IPS DF 6.9 (cell line): ENCODE measurements around the gene NXN.
"Not testable (repeated sequence)": the region's sequence is repeated elsewhere in the genome, so short reads cannot be mapped to it uniquely, and the experiment has no call there.

Source experiments
- DNase-seq: peaks from one replicate; pipeline ENCODE4 v3.0.0-alpha.2; 2013; ENCODE audit warnings: low read depth, low spot score
- H3K27ac ChIP-seq: one replicate; pipeline ENCODE4 v1.5.1; 2013; ENCODE audit warnings: low read length, control low read depth
- H3K27me3 ChIP-seq: 2 replicates; pipeline ENCODE4 v1.6.1; 2013; ENCODE audit warnings: mild to moderate bottlenecking, low read length; ENCODE audit not compliant: control insufficient read depth, insufficient read depth
- H3K36me3 ChIP-seq: 2 replicates; pipeline ENCODE4 v1.6.1; 2013; ENCODE audit warnings: low read length; ENCODE audit not compliant: control insufficient read depth, insufficient read depth
- H3K4me1 ChIP-seq: 2 replicates; pipeline ENCODE4 v1.6.1; 2013; ENCODE audit warnings: low read length; ENCODE audit not compliant: control insufficient read depth, insufficient read depth
- H3K4me3 ChIP-seq: 2 replicates; pipeline ENCODE4 v1.5.1; 2013; ENCODE audit warnings: mild to moderate bottlenecking, low read length
- H3K9me3 ChIP-seq: 2 replicates; pipeline ENCODE4 v1.6.1; 2013; ENCODE audit warnings: low read length, inconsistent platforms; ENCODE audit not compliant: control insufficient read depth, insufficient read depth
- WGBS: extraction: QIAGEN DNeasy Blood & Tissue Kit; methylation state at CpG from one replicate; pipeline ENCODE4 v1.1.7; 2013; ENCODE audit warnings: mixed read lengths, missing lambda C conversion rate; ENCODE audit not compliant: insufficient read length, insufficient coverage; 5-methylcytosine and 5-hydroxymethylcytosine counted together

Gene NXN

GRCh38 chr17:885971-886571 lies 93.5 kb downstream of the NXN start:
- Histone ChIP-seq H3K4me3 (no peak overlapping the region), H3K36me3 (no peaks in the 10 kb centered on the region), H3K4me1 (peaks cover 11% of the 10 kb centered on the region), H3K9me3 (no peaks in the 10 kb centered on the region), H3K27ac (no peak overlapping the region), H3K27me3 (no peaks in the 10 kb centered on the region)
- no peak for DNase-seq
- no CpG with 5 or more reads among the region's 18 CpGs for WGBS

- peaks cover 10% of the 10 kb centered on the region for H3K4me1 ChIP-seq
- no CpG with 5 or more reads among the region's 12 CpGs for whole genome bisulfite sequencing
- no peak for DNase-seq
- H3K27me3 ChIP-seq = no peaks in the 10 kb centered on the region
- H3K9me3 ChIP-seq = no peaks in the 10 kb centered on the region
- H3K4me3 ChIP-seq = no peak overlapping the region
- H3K36me3 ChIP-seq = no peaks in the 10 kb centered on the region
- H3K27ac ChIP-seq = no peak overlapping the region
Observed at GRCh38 chr17:883586-883962, 96.0 kb downstream of the NXN start.

- Histone ChIP-seq H3K4me1 (peaks cover 10% of the 10 kb centered on the region), H3K4me3 (no peak overlapping the region), H3K9me3 (no peaks in the 10 kb centered on the region), H3K36me3 (no peaks in the 10 kb centered on the region), H3K27ac (no peak overlapping the region), H3K27me3 (no peaks in the 10 kb centered on the region)
- no peak for DNase-seq
- WGBS = no CpG with 5 or more reads among the region's 14 CpGs
Observed at GRCh38 chr17:882827-883585, 96.6 kb downstream of the NXN start.

DNA sequence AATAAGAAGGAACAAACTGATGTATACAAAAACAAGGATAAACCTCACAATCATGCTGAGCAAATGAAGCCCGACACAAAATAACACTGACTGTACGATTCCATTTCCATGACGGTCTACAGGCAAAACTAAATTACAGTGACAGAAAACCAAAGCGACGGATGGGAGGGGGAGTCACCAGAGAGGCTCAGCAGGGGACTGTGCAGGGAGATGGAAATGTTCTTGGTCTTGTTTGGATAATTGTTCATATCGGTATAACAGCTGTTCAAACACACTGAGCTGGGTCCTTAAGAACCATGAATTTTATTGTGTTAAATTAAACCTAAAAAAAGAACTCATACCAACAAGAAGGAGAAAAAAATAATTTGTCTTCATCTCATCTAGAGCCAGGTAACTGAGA lies 97.8 kb downstream of the NXN start:
- no CpG with 5 or more reads among the region's 6 CpGs for WGBS
- Histone ChIP-seq H3K4me3 (no peak overlapping the region), H3K36me3 (no peaks in the 10 kb centered on the region; the same call in 1 of the 2 replicates), H3K27me3 (no peaks in the 10 kb centered on the region), H3K27ac (no peak overlapping the region), H3K4me1 (peaks cover 10% of the 10 kb centered on the region), H3K9me3 (no peaks in the 10 kb centered on the region)
- no peak for DNase-seq

DNA sequence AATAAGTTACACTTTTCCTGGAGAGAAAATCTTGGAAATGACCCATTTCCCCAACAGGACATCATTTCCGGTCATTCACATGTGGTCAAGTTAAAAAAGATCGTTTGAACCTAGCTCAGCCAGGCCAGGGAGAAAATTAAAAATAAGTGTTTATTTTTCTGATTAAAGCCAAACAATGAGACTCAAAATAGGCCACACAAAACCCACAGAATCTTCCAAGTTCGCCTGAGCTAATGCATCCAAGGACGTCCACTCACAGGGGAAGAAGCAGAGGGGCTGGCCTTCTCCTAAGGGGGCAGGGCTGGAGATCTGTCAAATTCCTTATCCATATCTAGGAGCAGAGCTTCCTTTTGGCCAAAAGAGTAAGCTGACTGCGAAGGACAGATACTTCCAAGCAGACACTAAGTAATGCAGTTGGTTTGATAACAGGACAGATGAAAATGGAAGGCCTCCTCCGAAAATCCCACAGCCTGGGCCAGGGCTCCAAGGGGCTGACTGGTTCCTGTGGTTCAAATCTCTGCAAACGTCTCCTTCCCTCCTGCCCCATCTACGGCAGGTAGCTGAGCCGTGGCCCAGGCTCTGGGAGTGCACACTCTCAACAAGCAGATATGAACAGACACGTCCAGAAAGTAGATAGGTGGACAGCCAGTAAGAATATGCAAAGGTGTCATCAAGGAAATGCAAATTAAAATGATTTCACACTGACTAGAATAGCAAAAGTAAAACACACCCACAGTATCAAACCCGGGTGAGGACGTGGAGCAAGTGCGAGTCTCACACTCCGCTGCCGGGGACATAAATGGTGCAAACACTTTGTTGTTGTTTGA lies 98.9 kb downstream of the NXN start:
- no CpG with 5 or more reads among the region's 15 CpGs for WGBS

GRCh38 chr17:879546-880442 lies 99.8 kb downstream of the NXN start:
- Histone ChIP-seq H3K9me3 (no peaks in the 10 kb centered on the region), H3K36me3 (no peaks in the 10 kb centered on the region; the same call in 1 of the 2 replicates), H3K27me3 (no peaks in the 10 kb centered on the region), H3K4me1 (peaks cover 10% of the 10 kb centered on the region), H3K4me3 (no peak overlapping the region), H3K27ac (no peak overlapping the region)
- peak; percentile 93 for DNase-seq
- WGBS = no CpG with 5 or more reads among the region's 26 CpGs

More for the DNA sequence above, 98.9 kb downstream of the NXN start:
- no peak overlapping the region for H3K27ac ChIP-seq
- H3K4me3 ChIP-seq = no peak overlapping the region
- no peaks in the 10 kb centered on the region for H3K27me3 ChIP-seq
- peaks cover 10% of the 10 kb centered on the region for H3K4me1 ChIP-seq
- H3K36me3 ChIP-seq = no peaks in the 10 kb centered on the region; the same call in 1 of the 2 replicates
- H3K9me3 ChIP-seq = no peaks in the 10 kb centered on the region
- DNase-seq = no peak

DNA sequence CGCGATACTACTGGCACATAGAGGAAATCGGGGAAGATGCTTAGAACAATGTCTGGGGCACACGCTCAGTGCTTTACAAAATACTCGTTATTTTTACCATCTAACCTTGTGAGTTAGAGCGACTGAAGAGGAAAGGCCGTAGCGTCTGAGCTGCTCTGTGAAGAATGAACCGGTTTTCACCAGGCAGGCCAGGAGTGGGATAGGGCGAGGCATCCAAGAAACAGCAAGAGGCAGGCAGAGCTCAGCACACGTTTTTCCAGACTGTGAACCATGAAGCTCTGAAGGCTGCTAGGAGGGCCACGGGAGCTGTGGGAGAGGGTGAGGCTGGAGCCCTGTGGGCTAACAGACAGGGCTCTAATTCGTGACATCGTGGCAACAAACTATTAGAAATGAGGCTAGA lies 101.9 kb downstream of the NXN start:
- Histone ChIP-seq H3K27me3 (no peaks in the 10 kb centered on the region), H3K4me3 (no peak overlapping the region), H3K27ac (no peak overlapping the region), H3K36me3 (no peaks in the 10 kb centered on the region; the same call in 1 of the 2 replicates), H3K4me1 (peaks cover 5% of the 10 kb centered on the region), H3K9me3 (no peaks in the 10 kb centered on the region)
- no CpG with 5 or more reads among the region's 14 CpGs for WGBS
- DNase-seq = no peak

- Histone ChIP-seq H3K4me3 (no peak overlapping the region), H3K9me3 (no peaks in the 10 kb centered on the region), H3K27ac (no peak overlapping the region), H3K36me3 (no peaks in the 10 kb centered on the region; the same call in 1 of the 2 replicates), H3K4me1 (peaks cover 5% of the 10 kb centered on the region), H3K27me3 (no peaks in the 10 kb centered on the region)
- no peak for DNase-seq
- WGBS = no CpG with 5 or more reads among the region's 12 CpGs
Observed at GRCh38 chr17:876272-876671, 103.3 kb downstream of the NXN start.

DNA sequence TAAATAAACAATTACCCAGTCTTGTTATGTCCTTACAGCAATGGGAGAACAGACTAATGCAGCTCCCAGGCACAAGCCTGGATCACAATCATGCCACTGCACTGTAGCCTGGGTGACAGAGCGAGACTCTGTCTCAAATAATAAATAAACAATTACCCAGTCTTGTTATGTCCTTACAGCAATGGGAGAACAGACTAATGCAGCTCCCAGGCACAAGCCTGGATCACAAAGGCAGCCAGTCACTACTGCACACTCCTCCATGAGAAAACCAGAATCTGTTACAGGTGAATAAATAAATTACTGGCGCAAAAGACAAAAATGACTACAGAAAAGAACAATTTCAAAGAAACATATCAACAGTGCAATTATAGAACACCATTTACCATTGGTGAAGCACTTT lies 105.0 kb downstream of the NXN start:
- DNase-seq, H3K4me1 ChIP-seq, H3K27me3 ChIP-seq, H3K4me3 ChIP-seq, H3K36me3 ChIP-seq, H3K27ac ChIP-seq, H3K9me3 ChIP-seq: not testable (repeated sequence)
- WGBS = no CpG with 5 or more reads among the region's 2 CpGs

DNA sequence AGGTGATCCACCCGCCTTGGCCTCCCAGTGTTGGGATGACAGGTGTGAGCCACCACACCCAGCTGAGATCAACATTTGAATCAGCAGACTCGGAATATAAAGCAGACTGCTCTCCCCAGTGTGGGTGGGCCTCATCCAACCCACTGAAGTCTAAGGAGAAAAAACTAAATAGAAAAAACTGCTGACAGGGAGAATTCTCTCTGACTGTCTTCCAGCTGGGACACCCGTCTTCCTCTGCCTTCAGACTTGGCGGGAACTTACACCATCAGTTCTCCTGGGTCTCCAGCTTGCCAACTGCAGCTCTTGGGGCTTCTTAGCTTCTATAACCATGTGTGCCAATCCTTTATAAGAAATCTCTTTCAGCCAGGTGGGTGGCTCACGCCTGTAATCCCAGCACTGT lies 106.7 kb downstream of the NXN start:
- no peak overlapping the region for H3K27ac ChIP-seq
- DNase-seq = no peak
- H3K36me3 ChIP-seq = no peaks in the 10 kb centered on the region; the same call in 1 of the 2 replicates
- no peaks in the 10 kb centered on the region for H3K27me3 ChIP-seq
- no peak overlapping the region for H3K4me3 ChIP-seq
- no peaks in the 10 kb centered on the region for H3K9me3 ChIP-seq
- no CpG with 5 or more reads among the region's 5 CpGs for WGBS
- H3K4me1 ChIP-seq = no peaks in the 10 kb centered on the region; the same call in 1 of the 2 replicates
